Measurements from ENCODE around the gene ARPC1B. TPM values are rescaled to one million over a fixed set of nuclear protein-coding genes. Genes with fewer than 3 reads are reported as not detected.

The ARPC1B gene
- total and polyA plus RNA-seq, 9 of the 15 experiments (the other 6 are each of a cell fraction or from before 2014, with no cell fraction given) = 6.7 to 357 (median 211) TPM

DNA sequence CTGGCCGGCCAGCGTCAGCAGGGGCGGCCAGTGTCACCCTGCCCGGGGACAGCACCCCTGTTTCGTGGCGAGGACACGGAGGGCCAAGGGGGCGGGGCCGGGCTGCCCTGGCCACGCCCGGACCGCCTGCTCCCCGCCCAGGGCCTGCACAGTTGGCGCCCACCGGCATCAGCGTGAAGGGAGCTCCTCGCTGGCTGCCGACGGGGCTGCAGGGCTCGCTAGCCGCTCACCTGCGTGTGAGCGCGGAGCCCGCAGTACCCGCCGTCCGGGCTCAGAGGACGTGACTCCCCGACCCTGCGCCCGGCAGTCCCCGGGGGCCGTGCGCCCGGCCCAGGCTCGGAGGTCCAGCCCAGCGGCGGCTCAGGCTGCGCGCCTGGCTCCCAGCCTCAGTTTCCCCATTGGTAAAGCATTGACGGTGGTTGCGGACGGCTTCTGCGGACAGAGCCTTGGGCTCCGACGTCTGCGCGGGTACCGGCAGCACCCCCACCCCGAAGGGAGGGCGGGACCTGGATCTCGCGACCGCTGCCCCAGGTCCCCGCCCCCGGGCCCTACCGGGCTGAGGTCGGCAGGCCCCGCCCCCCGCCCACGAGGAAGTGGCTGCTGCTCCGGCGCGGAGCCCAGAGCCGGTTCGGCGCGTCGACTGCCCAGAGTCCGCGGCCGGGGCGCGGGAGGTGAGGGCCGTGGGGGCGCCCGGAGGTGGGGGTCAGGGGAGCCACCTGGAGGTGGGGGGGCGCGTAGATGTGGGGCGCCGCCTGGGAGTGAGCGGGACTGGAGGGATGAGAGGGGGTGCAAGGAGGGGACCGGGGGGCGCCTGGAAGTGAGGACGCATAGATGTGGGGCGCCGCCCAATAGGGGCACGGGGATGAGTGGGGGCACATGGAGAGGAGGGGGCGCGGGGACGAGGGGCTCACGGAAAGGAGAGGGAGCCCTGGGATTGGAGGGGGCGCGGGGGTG is at the start of gene ARPC1B (continued):
- no peak for TF ChIP-seq RUNX1 (IDR thresholded peaks at IDR 0.05; ENCODE audit: low read depth)
- TF ChIP-seq, protein P1, sequence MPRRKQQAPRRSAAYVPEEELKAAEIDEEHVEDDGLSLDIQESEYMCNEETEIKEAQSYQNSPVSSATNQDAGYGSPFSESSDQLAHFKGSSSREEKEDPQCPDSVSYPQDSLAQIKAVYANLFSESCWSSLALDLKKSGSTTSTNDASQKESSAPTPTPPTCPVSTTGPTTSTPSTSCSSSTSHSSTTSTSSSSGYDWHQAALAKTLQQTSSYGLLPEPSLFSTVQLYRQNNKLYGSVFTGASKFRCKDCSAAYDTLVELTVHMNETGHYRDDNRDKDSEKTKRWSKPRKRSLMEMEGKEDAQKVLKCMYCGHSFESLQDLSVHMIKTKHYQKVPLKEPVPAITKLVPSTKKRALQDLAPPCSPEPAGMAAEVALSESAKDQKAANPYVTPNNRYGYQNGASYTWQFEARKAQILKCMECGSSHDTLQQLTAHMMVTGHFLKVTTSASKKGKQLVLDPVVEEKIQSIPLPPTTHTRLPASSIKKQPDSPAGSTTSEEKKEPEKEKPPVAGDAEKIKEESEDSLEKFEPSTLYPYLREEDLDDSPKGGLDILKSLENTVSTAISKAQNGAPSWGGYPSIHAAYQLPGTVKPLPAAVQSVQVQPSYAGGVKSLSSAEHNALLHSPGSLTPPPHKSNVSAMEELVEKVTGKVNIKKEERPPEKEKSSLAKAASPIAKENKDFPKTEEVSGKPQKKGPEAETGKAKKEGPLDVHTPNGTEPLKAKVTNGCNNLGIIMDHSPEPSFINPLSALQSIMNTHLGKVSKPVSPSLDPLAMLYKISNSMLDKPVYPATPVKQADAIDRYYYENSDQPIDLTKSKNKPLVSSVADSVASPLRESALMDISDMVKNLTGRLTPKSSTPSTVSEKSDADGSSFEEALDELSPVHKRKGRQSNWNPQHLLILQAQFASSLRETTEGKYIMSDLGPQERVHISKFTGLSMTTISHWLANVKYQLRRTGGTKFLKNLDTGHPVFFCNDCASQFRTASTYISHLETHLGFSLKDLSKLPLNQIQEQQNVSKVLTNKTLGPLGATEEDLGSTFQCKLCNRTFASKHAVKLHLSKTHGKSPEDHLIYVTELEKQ (CRISPR knock-in tag; IDR thresholded peaks at IDR 0.05) = no peak
- TF ChIP-seq ZNF75A (CRISPR knock-in tag; IDR thresholded peaks at IDR 0.05) = no peak
- no peak for TF ChIP-seq ZNF232 (CRISPR knock-in tag; IDR thresholded peaks at IDR 0.05)
- no peak for TF ChIP-seq PHF21A (IDR thresholded peaks at IDR 0.05; ENCODE audit: borderline replicate concordance, low read depth)
- TF ChIP-seq HDAC2 (IDR thresholded peaks at IDR 0.05) = no peak
- TF ChIP-seq ZNF778 (CRISPR knock-in tag; IDR thresholded peaks at IDR 0.05) = no peak
- TF ChIP-seq, protein P2, sequence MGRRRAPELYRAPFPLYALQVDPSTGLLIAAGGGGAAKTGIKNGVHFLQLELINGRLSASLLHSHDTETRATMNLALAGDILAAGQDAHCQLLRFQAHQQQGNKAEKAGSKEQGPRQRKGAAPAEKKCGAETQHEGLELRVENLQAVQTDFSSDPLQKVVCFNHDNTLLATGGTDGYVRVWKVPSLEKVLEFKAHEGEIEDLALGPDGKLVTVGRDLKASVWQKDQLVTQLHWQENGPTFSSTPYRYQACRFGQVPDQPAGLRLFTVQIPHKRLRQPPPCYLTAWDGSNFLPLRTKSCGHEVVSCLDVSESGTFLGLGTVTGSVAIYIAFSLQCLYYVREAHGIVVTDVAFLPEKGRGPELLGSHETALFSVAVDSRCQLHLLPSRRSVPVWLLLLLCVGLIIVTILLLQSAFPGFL (CRISPR knock-in tag; IDR thresholded peaks at IDR 0.05) = 0 out of 2 replicates have a peak, but pooled peaks have one; percentile 48
- no peak for TF ChIP-seq ETV1 (tag; conservative IDR thresholded peaks at IDR 0.05; ENCODE audit: low read depth)
- no peak for TF ChIP-seq CEBPB (tag; IDR thresholded peaks at IDR 0.05)
- TF ChIP-seq RNF2 (IDR thresholded peaks at IDR 0.05) = no peak
- TF ChIP-seq ID3 (CRISPR knock-in tag; IDR thresholded peaks at IDR 0.05) = no peak
- TF ChIP-seq ID3 (tag; IDR thresholded peaks at IDR 0.05) = no peak
- no peak for TF ChIP-seq ZNF24 (IDR thresholded peaks at IDR 0.05)
- no peak for TF ChIP-seq MED1 (CRISPR knock-in tag; IDR thresholded peaks at IDR 0.05; ENCODE audit: borderline replicate concordance)
- TF ChIP-seq SP2 (IDR thresholded peaks at IDR 0.05; ENCODE audit: extremely low read depth, low read depth, low read length, poor library complexity, severe bottlenecking) = no peak
- TF ChIP-seq ZBTB26 (CRISPR knock-in tag; IDR thresholded peaks at IDR 0.05) = no peak
- TF ChIP-seq WHSC1 (IDR thresholded peaks at IDR 0.05; ENCODE audit: low read length) = no peak
- peak; percentile 66; the same call in 1 of the 2 replicates for TF ChIP-seq CTBP1 (IDR thresholded peaks at IDR 0.05; ENCODE audit: borderline replicate concordance)
- peak in 2 of 3 experiments; percentile 19 to 54 for TF ChIP-seq YY1 (IDR thresholded peaks at IDR 0.05; ENCODE audit: borderline replicate concordance in 1 of 3, control insufficient read depth in 1 of 3, extremely low read depth in 1 of 3, insufficient read depth in 3 of 3, insufficient read length in 1 of 3, insufficient replicate concordance in 2 of 3, low read depth in 1 of 3, low read length in 2 of 3)
- TF ChIP-seq HIVEP1 (CRISPR knock-in tag; IDR thresholded peaks at IDR 0.05) = no peak
- no peak for TF ChIP-seq NUFIP1 (IDR thresholded peaks at IDR 0.05; ENCODE audit: partially characterized antibody)
- TF ChIP-seq HNRNPUL1 (IDR thresholded peaks at IDR 0.05; ENCODE audit: low read length) = no peak

Measured in K562 (cell line).